OCI-M2 (cell line): ENCODE data around the gene PERP.

Experiments
- DNase-seq: peaks from one replicate; lab custom pipeline; 2025; ENCODE audit not compliant: unreplicated experiment; lab: John Stamatoyannopoulos, UW

The PERP gene

DNA sequence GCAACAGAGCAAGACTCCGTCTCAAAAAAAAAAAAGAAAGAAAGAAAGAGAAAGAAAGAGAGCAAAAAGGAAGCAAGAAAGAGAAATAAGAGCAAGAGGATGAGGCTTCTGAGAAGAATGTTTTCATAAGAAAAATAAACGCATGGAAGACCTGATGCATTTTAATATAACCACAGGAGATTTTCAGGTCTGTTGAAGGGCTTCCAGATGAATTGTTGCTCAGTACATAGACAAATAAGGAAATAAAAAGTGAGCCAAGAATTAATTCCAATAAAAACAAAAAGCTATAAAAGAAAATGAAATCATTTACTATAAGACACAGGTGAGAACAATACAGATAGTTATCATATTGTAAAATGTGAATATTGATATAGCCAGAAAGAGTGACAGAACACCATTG is 43.5 kb downstream of the PERP start:
- DNase-seq, result no peak

DNA sequence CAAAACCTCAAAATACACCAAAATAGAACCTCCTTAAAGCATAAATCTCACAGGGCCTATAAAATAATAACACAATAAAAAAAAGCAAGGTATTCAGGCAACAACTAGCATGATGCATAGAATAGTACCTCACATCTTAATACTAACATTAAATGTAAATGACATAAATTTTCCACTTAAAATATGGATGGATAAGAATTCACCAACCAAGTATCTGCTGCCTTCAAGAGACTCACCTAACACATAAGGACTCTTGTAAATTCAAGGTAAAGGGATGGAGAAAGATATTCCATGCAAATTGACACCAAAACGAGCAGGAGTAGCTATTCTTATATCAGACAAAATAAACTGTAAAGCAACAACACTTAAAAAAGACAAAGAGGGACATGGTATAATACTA is 52.2 kb downstream of the PERP start:
- no peak for DNase-seq

DNA sequence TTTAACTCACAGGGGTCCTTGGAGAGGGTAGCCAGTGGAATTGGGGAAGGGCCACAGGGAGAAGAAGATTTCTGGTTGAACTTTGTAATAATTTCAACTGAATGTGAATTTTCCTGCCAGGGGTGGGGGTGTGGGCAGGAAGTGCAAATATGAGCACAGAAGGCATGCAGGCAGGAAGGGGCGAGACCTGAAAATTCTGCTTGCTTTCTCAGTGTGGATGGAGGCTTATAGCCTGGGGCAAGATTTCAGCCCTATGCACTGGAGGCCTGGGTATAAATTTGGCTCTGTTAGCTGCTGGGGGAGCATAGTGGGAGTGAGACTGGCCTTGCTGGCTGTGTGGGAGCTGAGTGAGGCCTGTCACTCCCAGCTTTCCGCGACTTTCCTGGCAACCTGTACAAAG is 54.4 kb downstream of the PERP start:
- no peak for DNase-seq

DNA sequence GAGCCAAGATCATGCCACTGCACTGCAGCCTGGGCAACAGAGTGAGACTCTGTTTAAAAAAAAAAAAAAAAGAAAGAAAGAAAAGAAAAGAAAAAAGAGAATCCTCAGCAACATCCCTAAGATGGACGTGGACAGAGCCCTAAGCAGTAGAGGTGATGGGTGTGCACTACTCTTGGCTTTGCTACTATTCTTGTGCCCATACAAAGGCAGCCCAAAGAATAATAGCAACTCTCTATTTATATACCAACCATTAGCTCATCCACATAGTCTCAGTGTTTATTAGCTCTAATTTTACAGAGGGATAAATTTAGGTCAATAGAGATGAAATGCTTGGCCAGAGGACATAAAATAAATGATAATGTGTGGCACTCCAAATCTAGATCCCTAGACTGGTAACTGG is 62.2 kb downstream of the PERP start:
- no peak for DNase-seq

DNA sequence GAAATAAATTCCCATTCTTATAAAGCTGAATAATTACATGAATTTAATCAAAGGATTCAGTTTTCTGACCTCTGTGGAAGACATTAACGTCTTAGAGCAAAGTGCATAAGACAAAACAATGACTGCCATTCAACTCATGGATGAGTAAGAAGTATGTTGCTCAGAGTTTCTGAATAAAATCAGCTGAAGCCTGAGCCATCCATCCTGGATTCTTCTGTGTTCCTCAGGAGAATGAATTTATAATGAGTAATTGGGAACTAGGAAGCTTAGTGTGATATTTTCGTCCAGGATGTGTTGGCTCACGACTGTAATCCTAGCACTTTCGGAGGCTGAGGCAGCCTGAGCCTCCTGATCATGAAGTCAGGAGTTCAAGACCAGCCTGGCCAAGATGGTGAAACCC is 62.8 kb downstream of the PERP start:
- no peak for DNase-seq
